ENCODE data around the gene SRRM1.

The SRRM1 gene

GRCh38 chr1:24642481-24643362, at the start of gene SRRM1:
SRRM1 (plus strand) TSS chr1:24643302; CDS start chr1:24643327, 25 bp downstream.
- DNase-seq = peak; percentile 97

GRCh38 chr1:24594328-24594598, 48.8 kb upstream of the SRRM1 start:
- DNase-seq = no peak

GRCh38 chr1:24596401-24596880, 46.7 kb upstream of the SRRM1 start:
- no peak for DNase-seq

- no peak for DNase-seq
These were observed 43.8 kb upstream of the SRRM1 start for GRCh38 chr1:24599265-24599664.

GRCh38 chr1:24600551-24600950, 42.6 kb upstream of the SRRM1 start:
- DNase-seq = no peak

GRCh38 chr1:24605534-24606295, 37.4 kb upstream of the SRRM1 start:
- no peak for DNase-seq

GRCh38 chr1:24606296-24606605, 36.9 kb upstream of the SRRM1 start:
- DNase-seq = no peak

- DNase-seq = no peak
These were observed 36.5 kb upstream of the SRRM1 start for GRCh38 chr1:24606621-24607020.

GRCh38 chr1:24609949-24610517, 33.1 kb upstream of the SRRM1 start:
- DNase-seq = no peak

GRCh38 chr1:24619376-24619775, 23.7 kb upstream of the SRRM1 start:
- no peak for DNase-seq

GRCh38 chr1:24620678-24621077, 22.4 kb upstream of the SRRM1 start:
- DNase-seq = no peak

GRCh38 chr1:24621121-24621520, 22.0 kb upstream of the SRRM1 start:
- DNase-seq = no peak

GRCh38 chr1:24622218-24622617, 20.9 kb upstream of the SRRM1 start:
- DNase-seq = no peak

GRCh38 chr1:24632832-24633175, 10.3 kb upstream of the SRRM1 start:
- no peak for DNase-seq

GRCh38 chr1:24635195-24635843, 7.8 kb upstream of the SRRM1 start:
- no peak for DNase-seq

- DNase-seq = no peak
These were observed 6.3 kb upstream of the SRRM1 start for GRCh38 chr1:24636661-24637357.

GRCh38 chr1:24639094-24639493, 4.0 kb upstream of the SRRM1 start:
- DNase-seq = no peak

- no peak for DNase-seq
These were observed 3.2 kb upstream of the SRRM1 start for GRCh38 chr1:24639881-24640280.

- DNase-seq = no peak
These were observed 2.8 kb upstream of the SRRM1 start for GRCh38 chr1:24640288-24640687.

GRCh38 chr1:24641646-24642151, 1.4 kb upstream of the SRRM1 start:
- peak; percentile 6 for DNase-seq

GRCh38 chr1:24643363-24644099, 429 bp downstream of the SRRM1 start:
- no peak for DNase-seq

GRCh38 chr1:24644100-24644384, 940 bp downstream of the SRRM1 start:
- DNase-seq = no peak
